SK-N-MC (cell line): ENCODE data around the gene ARHGAP29.

ENCODE experiments used
- EZH2 ChIP-seq: fragments of 200-600 bp; sonication (generic); IDR thresholded peaks from one replicate; pipeline ENCODE4 v1.6.1; 2017; ENCODE audit warnings: antibody characterized with exemption
- POLR2AphosphoS5 ChIP-seq: IDR thresholded peaks from 2 replicates; pipeline ENCODE4 v1.6.1; 2012; ENCODE audit warnings: mild to moderate bottlenecking, low read depth, low read length, borderline replicate concordance

GRCh38 chr1:94144836-94145235, 92.5 kb downstream of the ARHGAP29 start:
- TF ChIP-seq EZH2 = no peak
- TF ChIP-seq POLR2AphosphoS5 = no peak
